ENCODE data around the gene JPT1. TPM values are rescaled to one million over a fixed set of nuclear protein-coding genes. Genes with fewer than 3 reads are reported as not detected.

Gene JPT1
- total and polyA plus RNA-seq, 2 experiments from 2014 or later, result 278 to 903 TPM

- Histone ChIP-seq H3K4me3 (no peak overlapping the region), H3K27me3 (ENCODE audit: insufficient read depth) (no peaks in the 10 kb centered on the region), H3K4me2 (no peak overlapping the region), H3K36me3 (ENCODE audit: insufficient read depth) (no peaks in the 10 kb centered on the region), H2AFZ (no peak overlapping the region), H3K27ac (ENCODE audit: low read depth) (no peak overlapping the region), H4K20me1 (replicated peaks; ENCODE audit: insufficient read depth) (no peaks in the 10 kb centered on the region; the same call in 1 of the 2 replicates), H3F3A (replicated peaks; ENCODE audit: low read depth) (peaks cover 28% of the 10 kb centered on the region; the same call in 1 of the 2 replicates), H3K9me2 (ENCODE audit: insufficient read depth) (no peaks in the 10 kb centered on the region), H3K79me2 (replicated peaks; ENCODE audit: insufficient read depth) (peaks cover 17% of the 10 kb centered on the region), H3K4me1 (ENCODE audit: insufficient read depth) (peaks cover 10% of the 10 kb centered on the region; the same call in 1 of the 2 replicates)
- ATAC-seq (no peak), DNase-seq (ENCODE audit: low spot score) (no peak)
- Mint-ChIP-seq H3K9me3 (no peaks in the 10 kb centered on the region), H3K27ac (no peak overlapping the region), H3K27me3 (ENCODE audit: insufficient read depth, low read depth, poor library complexity) (peaks cover 18% of the 10 kb centered on the region), H3K36me3 (ENCODE audit: low read depth) (peaks cover 16% of the 10 kb centered on the region; the same call in 2 of the 3 replicates), H3K4me3 (peak overlapping the region; percentile 50), H3K4me1 (peaks cover 29% of the 10 kb centered on the region)
- no peak for TF ChIP-seq EZH2 (IDR thresholded peaks at IDR 0.05; ENCODE audit: low read depth, unreplicated experiment)
- no peak for TF ChIP-seq STAT1 (IDR thresholded peaks at IDR 0.05; ENCODE audit: unreplicated experiment)
- TF ChIP-seq NANOG (IDR thresholded peaks at IDR 0.05; ENCODE audit: borderline replicate concordance), result no peak
- TF ChIP-seq JUNB (IDR thresholded peaks at IDR 0.05; ENCODE audit: unreplicated experiment), result no peak
- TF ChIP-seq ETS1 (IDR thresholded peaks at IDR 0.05), result no peak
- no peak for TF ChIP-seq CREB1 (CRISPR knock-in tag; IDR thresholded peaks at IDR 0.05; ENCODE audit: low read depth)
- TF ChIP-seq ZNF331 (CRISPR knock-in tag; IDR thresholded peaks at IDR 0.05; ENCODE audit: low read depth), result no peak
- no peak for TF ChIP-seq REST (IDR thresholded peaks at IDR 0.05; ENCODE audit: unreplicated experiment)
- no peak for TF ChIP-seq ZNF462 (CRISPR knock-in tag; IDR thresholded peaks at IDR 0.05)
- no peak for TF ChIP-seq EZH2phosphoT487 (IDR thresholded peaks at IDR 0.05; ENCODE audit: unreplicated experiment)
- TF ChIP-seq CTCF (conservative IDR thresholded peaks at IDR 0.05; ENCODE audit: low read depth in 2 of 2), result no peak
- no peak for TF ChIP-seq ZNF114 (CRISPR knock-in tag; IDR thresholded peaks at IDR 0.05)
- TF ChIP-seq POLR2AphosphoS5 (IDR thresholded peaks at IDR 0.05; ENCODE audit: low read depth), result no peak
Observed at GRCh38 chr17:75111777-75112335, 42.5 kb downstream of the JPT1 start.
